ENCODE data around the gene CCDC88B. TPM values are rescaled to one million over a fixed set of nuclear protein-coding genes. Genes with fewer than 3 reads are reported as not detected.

The CCDC88B gene
- total RNA-seq, 4 donors from 2014 or later: 7.4 to 14.9 (median 13.7) TPM

DNA sequence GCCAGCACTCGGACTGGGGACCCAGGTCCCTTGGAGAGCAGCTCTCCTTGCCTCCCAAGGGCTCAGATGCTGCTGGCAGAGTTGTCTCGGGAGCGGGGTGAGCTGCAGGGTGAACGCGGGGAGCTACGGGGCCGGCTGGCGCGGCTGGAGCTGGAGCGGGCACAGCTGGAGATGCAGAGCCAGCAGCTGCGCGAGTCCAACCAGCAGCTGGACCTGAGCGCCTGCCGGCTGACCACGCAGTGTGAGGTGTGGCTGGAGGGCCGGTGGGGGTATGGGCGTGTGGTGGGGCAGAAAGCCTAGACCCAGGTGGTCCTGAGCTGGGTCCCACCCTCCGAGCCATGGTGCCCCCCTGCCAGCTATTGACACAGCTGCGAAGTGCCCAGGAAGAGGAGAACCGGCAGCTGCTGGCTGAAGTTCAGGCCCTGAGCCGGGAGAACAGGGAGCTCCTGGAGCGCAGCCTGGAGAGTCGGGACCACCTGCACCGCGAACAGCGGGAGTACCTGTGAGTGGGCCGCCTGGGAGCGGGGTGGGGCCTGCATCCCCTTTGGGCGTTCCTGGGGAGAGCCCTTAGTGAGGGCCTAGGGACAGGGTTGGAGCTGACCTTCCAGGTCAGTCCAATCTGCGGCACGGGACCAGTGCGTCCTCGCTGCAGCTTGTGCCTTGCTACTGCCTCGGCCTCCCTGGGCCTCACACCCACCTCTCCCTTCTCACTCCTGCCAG is 13.2 kb downstream of the CCDC88B start:
- Histone ChIP-seq H3K9me3 (no peaks in the 10 kb centered on the region), H3K4me3 (no peak overlapping the region), H3K36me3 (no peaks in the 10 kb centered on the region), H3K4me1 (peaks cover 20 to 36% (median 26%) of the 10 kb centered on the region in 3 donors), H3K27me3 (no peaks in the 10 kb centered on the region), H3K27ac (no peak overlapping the region)
- intact Hi-C loops (cut with DNase I): no loop called here
- TF ChIP-seq CTCF (IDR thresholded peaks at IDR 0.05) (no peak), POLR2A (IDR thresholded peaks at IDR 0.05) (no peak)
- WGBS, 2 donors: 74 to 90% methylated on average over 6 to 7 of the region's 34 CpGs
- DNase-seq: no peak

- WGBS, 2 donors: 73 to 85% methylated on average over 2 to 7 of the region's 20 CpGs
- no peaks in the 10 kb centered on the region for H3K27me3 ChIP-seq
- no peak for DNase-seq
Measured at GRCh38 chr11:64353715-64354506, 13.9 kb downstream of the CCDC88B start.

DNA sequence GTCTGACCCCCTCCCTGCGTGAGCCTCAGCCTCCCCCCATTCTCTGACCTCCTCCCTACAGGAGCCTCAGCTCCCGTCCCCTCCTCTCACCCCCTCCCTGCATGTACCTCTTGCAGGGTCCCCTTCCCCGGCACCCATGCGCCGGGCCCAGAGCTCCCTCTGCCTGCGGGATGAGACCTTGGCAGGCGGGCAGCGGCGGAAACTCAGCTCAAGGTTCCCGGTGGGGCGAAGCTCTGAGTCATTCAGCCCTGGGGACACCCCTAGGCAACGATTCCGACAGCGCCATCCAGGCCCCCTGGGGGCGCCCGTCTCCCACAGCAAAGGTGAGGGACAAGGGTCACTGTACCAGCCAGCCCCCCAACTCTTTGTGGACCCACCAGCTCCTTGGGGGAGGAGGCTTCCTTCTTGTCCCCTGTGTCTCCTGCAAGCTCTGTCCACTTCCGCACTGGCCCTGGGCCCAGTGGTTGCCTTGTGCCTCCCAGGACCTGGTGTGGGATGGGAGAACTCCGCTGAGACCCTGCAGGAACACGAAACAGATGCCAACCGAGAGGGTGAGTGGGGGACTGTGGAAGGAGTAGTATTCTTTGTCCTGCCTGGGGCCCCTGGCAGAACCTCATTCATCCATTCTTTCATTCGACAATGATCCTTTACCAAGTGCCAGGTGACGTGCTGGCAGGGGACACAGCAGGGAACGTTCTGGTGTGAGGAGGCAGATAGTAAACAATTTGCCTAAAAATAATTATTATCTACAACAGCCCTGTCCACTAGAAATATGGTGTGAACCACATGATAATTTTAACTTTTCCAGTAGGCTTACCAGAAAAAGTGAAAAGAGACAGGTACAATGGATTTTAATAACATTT is 15.3 kb downstream of the CCDC88B start:
- peak overlapping the region in 3 of 4 donors; percentile 12 to 52 (median 24) for H3K4me3 ChIP-seq
- H3K27me3 ChIP-seq: no peaks in the 10 kb centered on the region
- TF ChIP-seq POLR2A (IDR thresholded peaks at IDR 0.05) (no peak), CTCF (IDR thresholded peaks at IDR 0.05) (peak; percentile 23 to 88 (median 70))
- WGBS, 2 donors: 18 to 21% methylated on average over 7 of the region's 23 CpGs
- intact Hi-C loops (cut with DNase I): no loop called here
- H3K9me3 ChIP-seq: no peaks in the 10 kb centered on the region
- peaks cover 25 to 40% (median 31%) of the 10 kb centered on the region in 3 donors for H3K4me1 ChIP-seq
- H3K36me3 ChIP-seq: peaks cover 0 to 3% (median 0%) of the 10 kb centered on the region in 3 donors
- DNase-seq: no peak
- H3K27ac ChIP-seq: peak overlapping the region; percentile 34 to 60 (median 43)

More at GRCh38 chr11:64353715-64354506, 13.9 kb downstream of the CCDC88B start:
- intact Hi-C loops (cut with DNase I): no loop called here
- no peak for TF ChIP-seq POLR2A (IDR thresholded peaks at IDR 0.05)
- TF ChIP-seq CTCF (IDR thresholded peaks at IDR 0.05): no peak
- peaks cover 19 to 36% (median 25%) of the 10 kb centered on the region in 3 donors for H3K4me1 ChIP-seq
- no peak overlapping the region for H3K27ac ChIP-seq
- no peaks in the 10 kb centered on the region for H3K36me3 ChIP-seq
- H3K9me3 ChIP-seq: no peaks in the 10 kb centered on the region
- no peak overlapping the region for H3K4me3 ChIP-seq

GRCh38 chr11:64356498-64357411 is 16.8 kb downstream of the CCDC88B start:
- Histone ChIP-seq H3K4me1 (peaks cover 28 to 54% (median 34%) of the 10 kb centered on the region in 3 donors), H3K9me3 (no peaks in the 10 kb centered on the region), H3K36me3 (peaks cover 7 to 18% (median 9%) of the 10 kb centered on the region in 3 donors), H3K27ac (peak overlapping the region in 1 of 4 donors; percentile 93), H3K27me3 (no peaks in the 10 kb centered on the region), H3K4me3 (no peak overlapping the region)
- TF ChIP-seq POLR2A (IDR thresholded peaks at IDR 0.05) (no peak), CTCF (IDR thresholded peaks at IDR 0.05) (peak in 2 of 6 experiments; percentile 22 to 38)
- intact Hi-C loops (cut with DNase I): no loop called here
- 79 to 82% methylated on average over 10 to 14 of the region's 25 CpGs for WGBS, 2 donors
- DNase-seq: no peak

Data from esophagus squamous epithelium (tissue), 5 donors.